CD4-positive, alpha-beta T cell treated with Interleukin-4 for 1 hour (primary cell): ENCODE data around the gene MAGI1.
"Not testable (repeated sequence)": the region's sequence is repeated elsewhere in the genome, so short reads cannot be mapped to it uniquely, and the experiment has no call there.

ENCODE experiments used
- DNase-seq, 2 donors: peaks; one replicate each; pipeline ENCODE4 v3.0.0-alpha.2; 2020 to 2022

Gene MAGI1

GRCh38 chr3:66038726-66039589 is at the start of gene MAGI1:
Gene MAGI1, minus strand, starts transcription at chr3:66038918. Its CDS starts 610 bp downstream, at chr3:66038308.
- DNase-seq: no peak

GRCh38 chr3:66083784-66084213 is 45.1 kb upstream of the MAGI1 start:
- no peak for DNase-seq

GRCh38 chr3:66083096-66083678 is 44.5 kb upstream of the MAGI1 start:
- no peak for DNase-seq

GRCh38 chr3:66082679-66083078 is 44.0 kb upstream of the MAGI1 start:
- no peak for DNase-seq

- no peak for DNase-seq
Observed at GRCh38 chr3:66080167-66080566, 41.4 kb upstream of the MAGI1 start.

GRCh38 chr3:66077973-66078372 is 39.3 kb upstream of the MAGI1 start:
- DNase-seq: no peak

GRCh38 chr3:66076861-66077470 is 38.2 kb upstream of the MAGI1 start:
- no peak for DNase-seq

GRCh38 chr3:66075281-66075680 is 36.6 kb upstream of the MAGI1 start:
- no peak for DNase-seq

- DNase-seq: no peak
Observed at GRCh38 chr3:66073464-66074141, 34.9 kb upstream of the MAGI1 start.

GRCh38 chr3:66068255-66068654 is 29.5 kb upstream of the MAGI1 start:
- no peak for DNase-seq

GRCh38 chr3:66066963-66067617 is 28.4 kb upstream of the MAGI1 start:
- DNase-seq: no peak

GRCh38 chr3:66055289-66055688 is 16.6 kb upstream of the MAGI1 start:
- DNase-seq: no peak

- DNase-seq: no peak
Observed at GRCh38 chr3:66053550-66054094, 14.9 kb upstream of the MAGI1 start.

GRCh38 chr3:66052721-66053549 is 14.2 kb upstream of the MAGI1 start:
- no peak for DNase-seq

GRCh38 chr3:66050821-66051220 is 12.1 kb upstream of the MAGI1 start:
- no peak for DNase-seq

- no peak for DNase-seq
Observed at GRCh38 chr3:66048051-66048395, 9.3 kb upstream of the MAGI1 start.

- DNase-seq: no peak
Observed at GRCh38 chr3:66047311-66048050, 8.8 kb upstream of the MAGI1 start.

- DNase-seq: not testable (repeated sequence)
Observed at GRCh38 chr3:66046321-66046720, 7.6 kb upstream of the MAGI1 start.

GRCh38 chr3:66041828-66042227 is 3.1 kb upstream of the MAGI1 start:
- DNase-seq: no peak

- DNase-seq: no peak
Observed at GRCh38 chr3:66041116-66041515, 2.4 kb upstream of the MAGI1 start.

GRCh38 chr3:66039590-66039887 is 821 bp upstream of the MAGI1 start:
- no peak for DNase-seq
